CD4-positive, CD25-positive, alpha-beta regulatory T cell (primary cell): ENCODE results near the gene MLYCD. TPM values are rescaled to one million over a fixed set of nuclear protein-coding genes. Genes with fewer than 3 reads are reported as not detected.

ENCODE experiments used
- ATAC-seq, 2 donors: fragments of 150-1000 bp; cut with Tn5 transposase; one replicate each; pipeline ENCODE4 v1.10.0; 2021; ENCODE audit warnings: low read depth in 2 of 2, moderate number of reproducible peaks in 2 of 2, moderate library complexity in 1 of 2
- DNase-seq, 3 donors: peaks; one replicate each; pipeline versions ENCODE4 v3.0.0 to v3.0.0-alpha.2; 2012 to 2022; ENCODE audit warnings: mixed read lengths in 1 of 3
- H3K27ac ChIP-seq: one replicate; pipeline ENCODE4 v1.7.0; 2013; ENCODE audit warnings: mild to moderate bottlenecking, low read length; ENCODE audit not compliant: insufficient read depth, poor library complexity, severe bottlenecking
- H3K27me3 ChIP-seq: one replicate; pipeline ENCODE4 v1.7.0; 2013; ENCODE audit warnings: low read length; ENCODE audit not compliant: control insufficient read depth, insufficient read depth
- H3K36me3 ChIP-seq: one replicate; pipeline ENCODE4 v1.7.0; 2013; ENCODE audit warnings: mild to moderate bottlenecking, low read length, moderate library complexity; ENCODE audit not compliant: control insufficient read depth, insufficient read depth
- H3K4me1 ChIP-seq: 2 replicates; pipeline ENCODE4 v1.7.0; 2013; ENCODE audit warnings: mild to moderate bottlenecking, low read length; ENCODE audit not compliant: insufficient read depth, control insufficient read depth, poor library complexity, severe bottlenecking
- H3K4me3 ChIP-seq: one replicate; pipeline ENCODE4 v1.7.0; 2013; ENCODE audit warnings: low read depth, mild to moderate bottlenecking, low read length, moderate library complexity
- H3K9me3 ChIP-seq, 2 experiments: 1 replicate in 1 of 2; 2 replicates in 1 of 2; pipeline ENCODE4 v1.7.0; 2013; ENCODE audit warnings: low read length in 2 of 2, mild to moderate bottlenecking in 1 of 2, moderate library complexity in 1 of 2; ENCODE audit not compliant: control insufficient read depth in 2 of 2
- H3K27ac Mint-ChIP-seq, 3 donors: one replicate each; pipeline ENCODE4 v1.8.0; 2020 to 2022; ENCODE audit warnings: mild to moderate bottlenecking in 3 of 3, mixed read lengths in 3 of 3, moderate library complexity in 2 of 3
- H3K27me3 Mint-ChIP-seq: one replicate; pipeline ENCODE4 v1.8.0; 2022; ENCODE audit warnings: mild to moderate bottlenecking, mixed read lengths
- H3K36me3 Mint-ChIP-seq: one replicate; pipeline ENCODE4 v1.8.0; 2020; ENCODE audit warnings: mixed read lengths
- H3K4me1 Mint-ChIP-seq, 4 donors: one replicate each; pipeline ENCODE4 v1.8.0; 2020 to 2022; ENCODE audit warnings: mixed read lengths in 4 of 4, mild to moderate bottlenecking in 1 of 4
- H3K4me3 Mint-ChIP-seq, 4 donors: one replicate each; pipeline ENCODE4 v1.8.0; 2020 to 2022; ENCODE audit warnings: mild to moderate bottlenecking in 4 of 4, mixed read lengths in 4 of 4, moderate library complexity in 3 of 4
- H3K9me3 Mint-ChIP-seq, 7 donors: one replicate each; pipeline ENCODE4 v1.8.0; 2020 to 2022; ENCODE audit warnings: mixed read lengths in 7 of 7, mild to moderate bottlenecking in 3 of 7, moderate library complexity in 2 of 7
- polyA plus RNA-seq, 4 donors: library from polyadenylated mRNA; unstranded; fragments of 300-500 nt; fragmentation: Illumina TruSeq; gene quantifications; one replicate each; pipeline ENCODE4 v1.2.3, GENCODE V29; 2021
- total RNA-seq: library from RNA; stranded (reverse); gene quantifications from one replicate; pipeline ENCODE4 v1.2.3, GENCODE V29; 2022

MLYCD gene
- total and polyA plus RNA-seq, 5 donors from 2014 or later = 1.9 to 6.5 (median 2.4) TPM

GRCh38 chr16:83952940-83953795 is 54.3 kb downstream of the MLYCD start, which contains the start of gene OSGIN1:
OSGIN1 (plus strand) TSS chr16:83953240; CDS start chr16:83957672, 4,432 bp downstream.
- H3K9me3 Mint-ChIP-seq = no peaks in the 10 kb centered on the region
- peak within 1 kb of the TSS in 2 of 4 donors; percentile 24 to 56 for H3K4me3 Mint-ChIP-seq
- H3K27ac Mint-ChIP-seq = no peak within 1 kb of the TSS
- Histone ChIP-seq H3K4me3 (no peak within 1 kb of the TSS), H3K27ac (no peak within 1 kb of the TSS), H3K36me3 (no peaks in the 10 kb centered on the region), H3K4me1 (peaks cover 16% of the 10 kb centered on the region), H3K9me3 (no peaks in the 10 kb centered on the region), H3K27me3 (no peaks in the 10 kb centered on the region)
- DNase-seq (peak in 1 of 3 donors; percentile 78), ATAC-seq (peak; percentile 55 to 64)
- peaks cover 0 to 18% (median 2%) of the 10 kb centered on the region in 4 donors for H3K4me1 Mint-ChIP-seq
- no peaks in the 10 kb centered on the region for H3K36me3 Mint-ChIP-seq
- H3K27me3 Mint-ChIP-seq = no peaks in the 10 kb centered on the region

GRCh38 chr16:83953796-83954576 is 55.1 kb downstream of the MLYCD start:
- DNase-seq (peak in 1 of 3 donors; percentile 71), ATAC-seq (peak; percentile 26 to 46)
- H3K4me3 ChIP-seq = no peak overlapping the region
- H3K4me1 Mint-ChIP-seq = peaks cover 0 to 18% (median 2%) of the 10 kb centered on the region in 4 donors
- H3K9me3 ChIP-seq = no peaks in the 10 kb centered on the region
- H3K4me1 ChIP-seq = peaks cover 16% of the 10 kb centered on the region
- H3K36me3 ChIP-seq = no peaks in the 10 kb centered on the region
- H3K27ac ChIP-seq = no peak overlapping the region
- no peak overlapping the region for H3K27ac Mint-ChIP-seq
- H3K27me3 Mint-ChIP-seq = no peaks in the 10 kb centered on the region
- H3K27me3 ChIP-seq = no peaks in the 10 kb centered on the region
- no peaks in the 10 kb centered on the region for H3K9me3 Mint-ChIP-seq
- peak overlapping the region in 2 of 4 donors; percentile 19 to 24 for H3K4me3 Mint-ChIP-seq
- H3K36me3 Mint-ChIP-seq = no peaks in the 10 kb centered on the region

GRCh38 chr16:83954577-83955016 is 55.7 kb downstream of the MLYCD start:
- no peak overlapping the region for H3K27ac ChIP-seq
- ATAC-seq = no peak
- H3K27ac Mint-ChIP-seq = no peak overlapping the region

DNA sequence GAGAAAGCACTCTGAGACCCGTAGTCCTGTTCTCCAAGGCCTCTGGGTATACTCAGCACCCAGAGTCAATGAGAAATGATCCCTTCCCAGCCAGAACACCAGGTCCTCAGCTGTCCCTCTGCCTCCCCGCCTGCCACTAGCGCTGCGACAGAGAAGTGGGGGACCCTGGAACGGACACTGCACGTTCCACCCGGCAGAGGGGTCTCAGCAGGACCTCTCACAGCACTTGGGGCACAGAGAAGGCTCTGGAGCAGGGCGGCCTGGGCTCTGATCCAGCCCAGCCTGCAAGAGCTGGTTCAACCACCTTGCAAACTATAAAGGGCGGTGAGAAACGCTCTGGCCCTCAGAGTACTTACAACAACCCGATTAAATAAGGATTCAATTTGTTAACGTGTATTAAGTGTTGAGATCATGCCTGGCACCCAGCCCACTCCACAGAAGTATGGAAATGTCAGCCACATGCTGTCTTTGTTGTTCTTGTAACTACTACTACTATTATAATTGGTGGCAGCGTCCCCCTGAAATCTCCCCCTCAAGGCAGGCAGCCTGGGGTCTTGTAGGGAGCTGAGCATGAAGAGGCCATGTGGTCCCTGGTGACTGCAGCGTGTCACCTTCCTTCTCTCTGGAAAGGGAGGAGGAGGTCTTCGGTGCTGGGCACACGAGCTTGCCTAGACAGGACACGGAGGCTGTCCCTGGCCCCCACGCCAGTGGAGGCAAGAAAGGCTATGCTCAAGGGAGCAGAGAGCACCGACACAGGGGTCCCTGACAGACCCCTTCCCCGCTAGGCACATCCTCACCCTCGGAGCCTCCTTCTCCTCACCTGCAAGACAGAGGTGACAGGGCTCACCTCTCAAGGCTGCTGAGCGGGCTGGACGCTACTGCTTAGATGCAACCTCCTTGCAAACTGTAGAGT is 56.6 kb downstream of the MLYCD start:
- ATAC-seq (no peak), DNase-seq (no peak)
- Mint-ChIP-seq H3K9me3 (no peaks in the 10 kb centered on the region), H3K4me3 (no peak overlapping the region), H3K27me3 (no peaks in the 10 kb centered on the region), H3K4me1 (peaks cover 0 to 18% (median 2%) of the 10 kb centered on the region in 4 donors), H3K36me3 (no peaks in the 10 kb centered on the region), H3K27ac (no peak overlapping the region)
- Histone ChIP-seq H3K9me3 (no peaks in the 10 kb centered on the region), H3K4me3 (no peak overlapping the region), H3K27ac (no peak overlapping the region), H3K36me3 (no peaks in the 10 kb centered on the region), H3K27me3 (no peaks in the 10 kb centered on the region), H3K4me1 (peaks cover 16% of the 10 kb centered on the region)

More at GRCh38 chr16:83954577-83955016, 55.7 kb downstream of the MLYCD start:
- Mint-ChIP-seq H3K4me3 (peak overlapping the region in 1 of 4 donors; percentile 8), H3K27me3 (no peaks in the 10 kb centered on the region), H3K4me1 (peaks cover 0 to 18% (median 2%) of the 10 kb centered on the region in 4 donors), H3K36me3 (no peaks in the 10 kb centered on the region), H3K9me3 (no peaks in the 10 kb centered on the region)
- no peaks in the 10 kb centered on the region for H3K36me3 ChIP-seq
- no peaks in the 10 kb centered on the region for H3K27me3 ChIP-seq
- no peaks in the 10 kb centered on the region for H3K9me3 ChIP-seq
- no peak for DNase-seq
- H3K4me1 ChIP-seq = peaks cover 16% of the 10 kb centered on the region
- H3K4me3 ChIP-seq = no peak overlapping the region

GRCh38 chr16:83956336-83957289 is 57.7 kb downstream of the MLYCD start:
- H3K4me1 Mint-ChIP-seq = peaks cover 0 to 18% (median 2%) of the 10 kb centered on the region in 4 donors
- no peaks in the 10 kb centered on the region for H3K9me3 Mint-ChIP-seq
- no peak overlapping the region for H3K4me3 ChIP-seq
- no peaks in the 10 kb centered on the region for H3K36me3 ChIP-seq
- no peaks in the 10 kb centered on the region for H3K27me3 Mint-ChIP-seq
- H3K27ac Mint-ChIP-seq = no peak overlapping the region
- H3K27ac ChIP-seq = no peak overlapping the region
- no peaks in the 10 kb centered on the region for H3K36me3 Mint-ChIP-seq
- H3K4me1 ChIP-seq = peaks cover 16% of the 10 kb centered on the region
- no peaks in the 10 kb centered on the region for H3K27me3 ChIP-seq
- peak; percentile 37 to 43 for ATAC-seq
- no peak overlapping the region for H3K4me3 Mint-ChIP-seq
- no peaks in the 10 kb centered on the region for H3K9me3 ChIP-seq
- peak; percentile 37 to 74 (median 56) for DNase-seq

GRCh38 chr16:83957296-83957855 is 58.5 kb downstream of the MLYCD start:
- Histone ChIP-seq H3K4me1 (peaks cover 16% of the 10 kb centered on the region), H3K4me3 (no peak overlapping the region), H3K27me3 (no peaks in the 10 kb centered on the region), H3K36me3 (no peaks in the 10 kb centered on the region), H3K27ac (no peak overlapping the region), H3K9me3 (no peaks in the 10 kb centered on the region)
- ATAC-seq = no peak
- Mint-ChIP-seq H3K36me3 (no peaks in the 10 kb centered on the region), H3K27me3 (no peaks in the 10 kb centered on the region), H3K4me3 (no peak overlapping the region), H3K4me1 (peaks cover 0 to 14% (median 2%) of the 10 kb centered on the region in 4 donors), H3K27ac (no peak overlapping the region), H3K9me3 (no peaks in the 10 kb centered on the region)
- DNase-seq = no peak
